Type B pancreatic cell (in vitro differentiated cells): ENCODE results near the gene TOP2A. TPM values are rescaled to one million over a fixed set of nuclear protein-coding genes. Genes with fewer than 3 reads are reported as not detected.
"Not testable (repeated sequence)": the region's sequence is repeated elsewhere in the genome, so short reads cannot be mapped to it uniquely, and the experiment has no call there.

Experiments used
- DNase-seq: peaks from one replicate; pipeline ENCODE4 v3.0.0; 2021; ENCODE audit warnings: mixed read lengths; ENCODE audit not compliant: unreplicated experiment; ENCODE audit errors: extremely low spot score
- H3K27ac Mint-ChIP-seq: 2 replicates; pipeline ENCODE4 v1.8.0; 2021; ENCODE audit warnings: mild to moderate bottlenecking, mixed read lengths
- H3K27me3 Mint-ChIP-seq: 2 replicates; pipeline ENCODE4 v1.8.0; 2021; ENCODE audit warnings: mixed read lengths
- H3K36me3 Mint-ChIP-seq: 2 replicates; pipeline ENCODE4 v1.8.0; 2021; ENCODE audit warnings: mixed read lengths
- H3K4me1 Mint-ChIP-seq: one replicate; pipeline ENCODE4 v1.8.0; 2021; ENCODE audit warnings: mixed read lengths; ENCODE audit not compliant: unreplicated experiment
- H3K4me3 Mint-ChIP-seq: 2 replicates; pipeline ENCODE4 v1.8.0; 2021; ENCODE audit warnings: mild to moderate bottlenecking, mixed read lengths
- H3K9me3 Mint-ChIP-seq: 2 replicates; pipeline ENCODE4 v1.8.0; 2021; ENCODE audit warnings: mixed read lengths
- total RNA-seq: library from RNA; stranded (reverse); gene quantifications from 2 replicates; pipeline ENCODE4 v1.2.1, GENCODE V29; 2021; ENCODE audit warnings: low replicate concordance
- TF ChIP-seq, protein P1 (sequence below): fragments of 200-600 bp; sonication (generic); conservative IDR thresholded peaks from 2 replicates; pipeline ENCODE4 v1.5.0; 2021; ENCODE audit warnings: antibody characterized with exemption, mild to moderate bottlenecking

TOP2A gene
- total RNA-seq, 1 donor from 2014 or later = 248 TPM

DNA sequence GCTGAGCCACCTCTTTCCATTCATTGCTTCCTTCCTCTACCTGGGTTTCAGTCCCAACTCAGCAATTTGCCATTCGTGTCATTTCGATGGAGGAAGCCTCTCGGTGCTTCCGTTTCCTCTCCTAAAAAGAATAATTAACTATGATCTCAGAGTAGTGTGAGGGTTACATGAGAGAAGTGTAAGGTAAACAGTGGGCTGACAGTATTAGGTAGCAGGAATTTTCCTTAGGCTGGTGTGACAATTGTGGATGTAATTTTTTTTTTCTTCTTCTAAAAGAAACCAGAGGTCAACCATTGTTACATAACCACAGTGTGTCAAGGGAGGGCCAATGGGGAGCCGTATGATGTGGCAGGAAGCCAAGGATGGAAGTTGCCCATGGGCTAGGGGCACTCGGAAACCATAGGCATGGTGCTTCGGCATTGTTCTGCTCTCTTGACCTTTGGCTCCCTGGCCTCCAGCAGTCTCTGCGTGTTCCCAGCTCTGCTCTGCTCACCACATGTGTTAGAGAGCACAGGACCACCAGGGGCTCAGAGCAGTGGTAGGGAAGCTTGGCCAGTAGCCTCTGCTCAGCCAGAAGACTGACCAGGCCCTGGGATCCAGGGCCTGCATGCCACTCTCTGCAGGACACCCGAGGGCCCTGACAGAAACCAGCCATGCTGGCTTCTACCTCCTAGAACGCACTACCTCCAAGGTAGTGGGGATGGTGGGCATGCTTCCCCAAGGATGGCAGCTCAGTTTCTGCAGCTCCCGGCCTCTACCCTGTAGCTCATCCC lies 2.0 kb upstream of the TOP2A start:
- Mint-ChIP-seq H3K4me1 (peaks cover 32% of the 10 kb centered on the region), H3K27me3 (no peaks in the 10 kb centered on the region), H3K36me3 (peaks cover 5% of the 10 kb centered on the region), H3K9me3 (no peaks in the 10 kb centered on the region), H3K27ac (no peak overlapping the region), H3K4me3 (peak overlapping the region; percentile 31)
- peak; percentile 62 for DNase-seq
- TF ChIP-seq, protein P1, sequence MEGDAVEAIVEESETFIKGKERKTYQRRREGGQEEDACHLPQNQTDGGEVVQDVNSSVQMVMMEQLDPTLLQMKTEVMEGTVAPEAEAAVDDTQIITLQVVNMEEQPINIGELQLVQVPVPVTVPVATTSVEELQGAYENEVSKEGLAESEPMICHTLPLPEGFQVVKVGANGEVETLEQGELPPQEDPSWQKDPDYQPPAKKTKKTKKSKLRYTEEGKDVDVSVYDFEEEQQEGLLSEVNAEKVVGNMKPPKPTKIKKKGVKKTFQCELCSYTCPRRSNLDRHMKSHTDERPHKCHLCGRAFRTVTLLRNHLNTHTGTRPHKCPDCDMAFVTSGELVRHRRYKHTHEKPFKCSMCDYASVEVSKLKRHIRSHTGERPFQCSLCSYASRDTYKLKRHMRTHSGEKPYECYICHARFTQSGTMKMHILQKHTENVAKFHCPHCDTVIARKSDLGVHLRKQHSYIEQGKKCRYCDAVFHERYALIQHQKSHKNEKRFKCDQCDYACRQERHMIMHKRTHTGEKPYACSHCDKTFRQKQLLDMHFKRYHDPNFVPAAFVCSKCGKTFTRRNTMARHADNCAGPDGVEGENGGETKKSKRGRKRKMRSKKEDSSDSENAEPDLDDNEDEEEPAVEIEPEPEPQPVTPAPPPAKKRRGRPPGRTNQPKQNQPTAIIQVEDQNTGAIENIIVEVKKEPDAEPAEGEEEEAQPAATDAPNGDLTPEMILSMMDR = peak; percentile 37

DNA sequence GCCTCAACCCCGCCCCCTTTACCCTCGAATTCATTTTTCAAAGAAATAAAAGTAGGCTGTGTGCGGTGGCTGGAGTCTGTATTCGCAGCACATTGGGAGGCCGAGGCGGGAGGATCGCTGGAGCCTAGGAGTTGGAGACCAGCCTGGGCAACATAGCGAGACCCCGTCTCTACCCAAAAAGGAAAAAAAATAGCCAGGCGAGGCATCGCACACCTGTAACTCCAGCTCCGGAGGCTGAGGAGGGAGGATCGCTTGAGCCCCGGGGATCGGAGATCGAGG lies 671 bp upstream of the TOP2A start:
- TF ChIP-seq, protein P1 = no peak
- no peaks in the 10 kb centered on the region for H3K27me3 Mint-ChIP-seq
- H3K4me3 Mint-ChIP-seq = peak overlapping the region; percentile 98
- H3K9me3 Mint-ChIP-seq = no peaks in the 10 kb centered on the region
- H3K27ac Mint-ChIP-seq = peak overlapping the region; percentile 84
- H3K4me1 Mint-ChIP-seq = peaks cover 32% of the 10 kb centered on the region
- peaks cover 5% of the 10 kb centered on the region for H3K36me3 Mint-ChIP-seq
- DNase-seq = peak; percentile 67

DNA sequence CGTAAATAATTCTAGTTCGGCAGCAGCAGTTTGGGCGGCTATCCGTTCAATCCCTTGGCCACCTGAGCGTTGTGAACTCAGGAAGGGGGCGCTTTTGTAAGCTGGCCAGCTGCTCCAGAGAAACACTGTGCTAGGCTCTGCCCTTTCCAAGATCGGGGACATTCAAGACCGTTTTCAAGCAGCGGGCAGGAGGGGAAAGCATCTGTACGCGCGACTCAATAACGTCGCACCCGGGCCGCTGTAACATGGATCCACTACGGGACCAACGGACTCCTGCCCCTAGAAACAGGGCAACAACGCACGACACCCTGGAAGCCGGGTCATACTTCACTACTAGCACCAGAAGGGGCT lies 463 bp downstream of the TOP2A start:
- TF ChIP-seq, protein P1 = no peak
- peaks cover 26% of the 10 kb centered on the region for H3K4me1 Mint-ChIP-seq
- no peaks in the 10 kb centered on the region for H3K27me3 Mint-ChIP-seq
- H3K9me3 Mint-ChIP-seq = no peaks in the 10 kb centered on the region
- H3K27ac Mint-ChIP-seq = peak overlapping the region; percentile 84
- H3K4me3 Mint-ChIP-seq = peak overlapping the region; percentile 98
- DNase-seq = no peak
- peaks cover 11% of the 10 kb centered on the region for H3K36me3 Mint-ChIP-seq

DNA sequence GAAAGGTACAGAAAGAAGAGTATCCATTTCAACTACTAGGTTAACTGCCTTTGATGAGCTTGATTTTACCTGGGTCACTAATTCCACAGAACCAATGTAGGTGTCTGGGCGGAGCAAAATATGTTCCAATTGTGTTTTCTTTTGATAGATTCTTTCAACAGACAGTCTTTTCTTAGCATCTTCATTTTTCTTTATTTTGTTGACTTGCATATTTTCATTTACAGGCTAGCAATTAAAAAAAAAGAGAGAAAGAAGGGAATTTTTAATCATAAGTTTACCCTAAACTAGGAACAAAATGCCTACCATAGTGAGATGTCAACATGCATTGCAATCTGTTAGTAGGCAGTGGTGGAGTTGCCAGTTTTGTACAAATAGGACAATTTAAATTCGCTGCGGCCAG lies 1.0 kb downstream of the TOP2A start:
- Mint-ChIP-seq H3K4me1 (peaks cover 26% of the 10 kb centered on the region), H3K27me3 (no peaks in the 10 kb centered on the region), H3K9me3 (no peaks in the 10 kb centered on the region), H3K36me3 (peaks cover 11% of the 10 kb centered on the region), H3K4me3 (peak overlapping the region; percentile 98), H3K27ac (peak overlapping the region; percentile 84)
- no peak for DNase-seq
- TF ChIP-seq, protein P1 = no peak

DNA sequence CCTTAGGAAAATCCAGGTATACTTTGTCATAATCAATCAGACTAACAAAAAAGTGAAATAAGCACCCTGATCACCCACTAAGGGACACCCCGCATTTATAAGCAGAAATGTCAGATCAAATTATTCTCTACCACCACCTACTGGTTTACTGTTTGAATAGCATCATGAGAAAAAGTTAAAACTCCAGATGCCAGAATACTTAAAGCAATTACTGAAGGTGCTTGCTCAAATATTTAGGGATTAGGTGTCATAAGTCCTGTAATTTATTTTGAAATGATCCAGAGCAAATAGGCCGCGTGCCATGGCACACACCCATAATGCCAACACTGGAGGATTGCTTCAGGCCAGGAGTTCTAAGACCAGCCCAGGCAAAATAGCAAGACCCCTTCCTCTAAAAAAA lies 2.3 kb downstream of the TOP2A start:
- Mint-ChIP-seq H3K27me3 (no peaks in the 10 kb centered on the region), H3K4me1 (peaks cover 26% of the 10 kb centered on the region), H3K36me3 (peaks cover 11% of the 10 kb centered on the region), H3K27ac (peak overlapping the region; percentile 18), H3K9me3 (no peaks in the 10 kb centered on the region), H3K4me3 (peak overlapping the region; percentile 80)
- DNase-seq = no peak
- TF ChIP-seq, protein P1 = peak; percentile 79

DNA sequence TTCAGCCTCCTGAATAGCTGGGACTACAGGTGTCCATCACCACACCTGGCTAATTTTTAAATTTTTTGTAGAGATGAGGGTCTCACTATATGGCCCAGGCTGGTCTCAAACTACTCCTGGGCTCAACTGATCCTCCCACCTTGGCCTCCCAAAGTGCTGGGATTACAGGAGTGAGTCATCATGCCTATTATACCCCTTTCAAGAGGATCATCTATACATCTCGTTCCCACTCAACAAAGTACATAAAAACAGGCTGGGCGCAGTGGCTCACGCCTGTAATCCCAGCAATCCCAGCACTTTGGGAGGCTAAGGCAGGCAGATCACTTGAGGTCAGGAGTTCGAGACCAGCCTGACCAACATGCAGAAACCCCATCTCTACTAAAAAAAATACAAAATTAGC lies 3.4 kb downstream of the TOP2A start:
- not testable (repeated sequence) for H3K9me3 Mint-ChIP-seq, H3K4me3 Mint-ChIP-seq, DNase-seq, H3K27ac Mint-ChIP-seq, H3K27me3 Mint-ChIP-seq
- Mint-ChIP-seq H3K36me3 (peaks cover 11% of the 10 kb centered on the region), H3K4me1 (peaks cover 21% of the 10 kb centered on the region)
